ENCODE data around the gene NELL1.

GRCh38 chr11:21566521-21567117 lies 897.2 kb downstream of the NELL1 start:
- TF ChIP-seq, protein P1, sequence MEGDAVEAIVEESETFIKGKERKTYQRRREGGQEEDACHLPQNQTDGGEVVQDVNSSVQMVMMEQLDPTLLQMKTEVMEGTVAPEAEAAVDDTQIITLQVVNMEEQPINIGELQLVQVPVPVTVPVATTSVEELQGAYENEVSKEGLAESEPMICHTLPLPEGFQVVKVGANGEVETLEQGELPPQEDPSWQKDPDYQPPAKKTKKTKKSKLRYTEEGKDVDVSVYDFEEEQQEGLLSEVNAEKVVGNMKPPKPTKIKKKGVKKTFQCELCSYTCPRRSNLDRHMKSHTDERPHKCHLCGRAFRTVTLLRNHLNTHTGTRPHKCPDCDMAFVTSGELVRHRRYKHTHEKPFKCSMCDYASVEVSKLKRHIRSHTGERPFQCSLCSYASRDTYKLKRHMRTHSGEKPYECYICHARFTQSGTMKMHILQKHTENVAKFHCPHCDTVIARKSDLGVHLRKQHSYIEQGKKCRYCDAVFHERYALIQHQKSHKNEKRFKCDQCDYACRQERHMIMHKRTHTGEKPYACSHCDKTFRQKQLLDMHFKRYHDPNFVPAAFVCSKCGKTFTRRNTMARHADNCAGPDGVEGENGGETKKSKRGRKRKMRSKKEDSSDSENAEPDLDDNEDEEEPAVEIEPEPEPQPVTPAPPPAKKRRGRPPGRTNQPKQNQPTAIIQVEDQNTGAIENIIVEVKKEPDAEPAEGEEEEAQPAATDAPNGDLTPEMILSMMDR (IDR thresholded peaks at IDR 0.05; ENCODE audit: insufficient read depth, low read depth, low read length) = no peak
- TF ChIP-seq EZH2 (IDR thresholded peaks at IDR 0.05; ENCODE audit: insufficient read depth, low read length) = no peak

Measured in astrocyte (in vitro differentiated cells and primary cell).